HG02840 (cell line): Measurements from ENCODE around the gene PTPRD.
"Not testable (repeated sequence)": the region's sequence is repeated elsewhere in the genome, so short reads cannot be mapped to it uniquely, and the experiment has no call there.

Source experiments
- ATAC-seq: cut with Tn5 transposase; IDR thresholded peaks from one replicate; pipeline ENCODE4 v1.9.1; 2021; ENCODE audit warnings: mild to moderate bottlenecking, moderate library complexity, moderate number of reproducible peaks; ENCODE audit not compliant: unreplicated experiment, low FRiP score

PTPRD gene

GRCh38 chr9:9426454-9426853 lies 1186.3 kb downstream of the PTPRD start:
- ATAC-seq, result not testable (repeated sequence)

DNA sequence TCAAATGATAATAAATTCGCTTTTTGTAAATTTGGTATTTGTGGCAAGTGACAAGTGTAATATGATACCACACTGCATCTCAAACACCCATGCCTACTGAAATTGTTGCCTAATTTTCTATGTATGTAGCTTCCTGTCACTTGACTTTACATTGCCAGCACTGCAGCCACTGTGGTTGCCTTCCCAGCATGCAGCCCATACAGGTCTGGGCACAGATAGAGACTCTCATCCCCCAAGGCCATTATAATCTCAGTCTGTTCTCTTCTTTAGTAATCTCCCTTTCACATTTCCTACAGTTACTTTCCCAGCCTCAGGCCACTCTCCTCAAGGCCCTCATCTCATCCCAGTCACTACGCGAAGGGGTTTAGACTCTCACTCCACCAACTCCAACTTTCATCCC lies 1200.6 kb downstream of the PTPRD start:
- ATAC-seq, result no peak

DNA sequence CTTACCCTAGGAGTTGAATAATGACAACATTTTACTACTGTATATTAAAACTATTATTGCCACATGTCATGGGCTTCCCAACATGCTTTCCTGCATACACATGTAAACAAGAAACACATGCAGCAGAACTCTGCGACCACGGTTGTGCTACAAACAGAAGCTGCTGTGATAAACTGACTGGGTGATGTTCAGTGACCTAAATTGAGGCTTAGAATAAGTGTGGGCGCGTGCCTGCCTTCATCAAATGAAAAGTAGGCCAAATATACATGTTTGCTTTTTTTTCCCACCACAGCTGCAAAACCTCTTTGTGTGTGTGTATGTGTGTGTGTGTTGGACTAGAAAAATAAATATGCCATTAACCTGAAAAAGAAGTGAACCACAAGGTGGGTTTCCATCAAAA lies 1202.1 kb downstream of the PTPRD start:
- ATAC-seq, result no peak

DNA sequence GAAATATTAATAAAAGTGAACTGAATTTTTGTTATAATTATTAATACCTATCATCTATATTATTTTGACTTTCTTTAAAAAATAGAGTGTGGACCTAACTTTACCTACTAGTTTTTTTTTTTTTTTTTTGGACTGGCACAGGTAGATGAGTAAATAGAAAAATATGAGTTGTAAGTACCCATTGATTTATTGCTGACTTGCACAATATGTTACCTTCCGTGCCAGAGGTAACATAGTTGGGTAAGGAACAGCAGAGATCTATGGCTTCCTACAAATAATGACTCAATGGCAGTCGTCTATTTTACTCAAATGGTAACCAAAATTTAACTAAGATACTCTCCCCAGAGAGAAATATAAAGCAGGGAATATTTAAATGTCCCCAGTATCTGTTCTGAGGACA lies 1212.8 kb downstream of the PTPRD start:
- ATAC-seq, result no peak

GRCh38 chr9:9396518-9396917 lies 1216.3 kb downstream of the PTPRD start:
- no peak for ATAC-seq

DNA sequence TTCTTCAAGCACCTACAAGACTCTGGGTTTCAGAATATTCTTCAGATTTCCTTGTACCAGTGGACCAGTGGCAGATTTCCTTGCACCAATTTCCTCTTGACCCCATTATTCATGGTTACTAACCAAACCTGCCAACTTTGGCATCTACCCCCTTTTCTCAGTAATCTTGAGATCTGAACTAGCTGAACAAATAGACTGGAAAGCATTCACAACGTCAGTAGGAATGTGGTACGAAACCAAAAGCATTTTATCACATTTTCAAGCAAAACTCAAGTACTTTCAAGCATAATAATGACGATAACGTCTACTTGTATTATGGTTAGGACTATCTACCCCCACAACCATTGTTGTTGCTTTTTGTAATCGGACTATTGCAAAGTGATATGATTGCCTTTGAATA lies 1217.3 kb downstream of the PTPRD start:
- ATAC-seq, result no peak

GRCh38 chr9:9392755-9393154 lies 1220.0 kb downstream of the PTPRD start:
- no peak for ATAC-seq

DNA sequence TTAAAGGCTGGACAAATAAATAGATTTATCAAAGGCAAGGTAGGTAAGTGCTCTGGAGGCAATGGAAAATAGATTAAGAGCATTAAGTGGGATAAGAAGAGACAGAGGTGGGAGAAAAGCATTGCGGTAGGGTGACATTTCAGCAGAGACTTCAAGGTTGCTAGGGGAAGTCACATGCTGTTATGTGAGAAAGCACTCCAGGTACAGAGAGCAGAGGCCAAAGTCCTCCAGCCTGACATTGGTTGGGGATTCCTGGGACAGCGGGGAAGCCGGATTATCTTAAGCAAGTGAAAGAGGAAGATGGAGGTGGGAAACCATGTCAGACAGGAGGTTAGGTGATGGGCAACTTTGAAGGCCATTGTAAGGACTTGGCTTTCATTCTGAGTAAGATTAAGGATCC lies 1222.9 kb downstream of the PTPRD start:
- ATAC-seq, result no peak

GRCh38 chr9:9387511-9388115 lies 1225.2 kb downstream of the PTPRD start:
- ATAC-seq, result no peak

DNA sequence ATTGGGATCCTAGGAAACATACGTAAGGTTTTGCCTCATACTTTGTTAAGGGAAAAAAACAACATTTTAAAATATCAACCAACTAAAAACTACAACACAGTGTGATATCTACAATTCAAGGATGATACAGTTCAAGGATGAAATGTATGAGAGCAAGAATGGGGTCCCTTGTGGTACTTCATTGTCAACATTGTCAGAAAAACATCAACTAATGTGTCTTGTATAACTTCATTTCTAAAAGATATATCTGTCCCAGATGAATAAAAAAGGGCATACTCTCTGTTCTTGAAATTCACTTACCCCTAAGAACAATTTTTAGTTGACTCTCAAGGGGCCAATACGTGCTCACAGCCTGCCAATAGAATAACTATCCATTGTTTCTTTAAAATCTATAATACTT lies 1250.5 kb downstream of the PTPRD start:
- ATAC-seq, result no peak

GRCh38 chr9:9352877-9353481 lies 1259.8 kb downstream of the PTPRD start:
- ATAC-seq, result no peak

- no peak for ATAC-seq
Observed at GRCh38 chr9:9341203-9341602, 1271.6 kb downstream of the PTPRD start.

GRCh38 chr9:9337129-9337528 lies 1275.7 kb downstream of the PTPRD start:
- ATAC-seq, result no peak

DNA sequence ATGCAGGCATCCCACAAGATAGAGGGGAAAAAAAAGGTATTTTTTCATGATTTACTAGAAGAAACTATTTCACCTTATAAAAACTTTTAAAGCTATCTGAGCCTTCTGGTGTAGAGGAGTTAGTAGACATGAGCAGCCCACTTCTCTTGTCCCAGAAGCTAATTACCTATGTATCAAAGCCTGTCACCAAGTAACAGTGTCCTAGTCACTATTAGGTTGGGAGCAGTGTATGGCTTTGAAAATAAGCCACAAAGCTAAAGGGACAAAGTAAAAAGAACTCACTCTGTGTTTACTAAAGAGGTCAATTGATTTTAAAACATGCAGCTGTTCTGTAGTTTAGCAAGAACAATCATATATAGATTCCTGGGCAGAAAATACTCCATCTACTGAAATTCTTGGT lies 1286.1 kb downstream of the PTPRD start:
- no peak for ATAC-seq

DNA sequence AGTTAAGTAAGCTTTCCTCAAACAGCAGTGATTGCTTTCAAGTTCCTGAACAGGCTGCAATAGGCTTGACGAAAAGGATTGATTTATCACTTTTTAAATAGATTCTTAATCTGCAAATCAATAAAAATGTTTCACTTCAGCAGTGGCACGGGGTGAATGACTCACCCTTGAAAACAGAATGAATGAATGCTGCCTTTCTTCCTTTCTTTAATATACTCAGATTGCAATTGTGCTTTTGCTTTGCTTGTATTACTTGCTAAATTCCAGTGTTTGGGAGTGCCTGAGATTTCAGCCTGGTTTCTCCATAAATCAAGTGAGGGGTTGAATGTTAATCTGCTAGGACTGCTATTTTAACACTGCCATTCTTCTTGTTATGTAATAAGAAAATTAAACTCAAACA lies 1293.8 kb downstream of the PTPRD start:
- ATAC-seq, result no peak

DNA sequence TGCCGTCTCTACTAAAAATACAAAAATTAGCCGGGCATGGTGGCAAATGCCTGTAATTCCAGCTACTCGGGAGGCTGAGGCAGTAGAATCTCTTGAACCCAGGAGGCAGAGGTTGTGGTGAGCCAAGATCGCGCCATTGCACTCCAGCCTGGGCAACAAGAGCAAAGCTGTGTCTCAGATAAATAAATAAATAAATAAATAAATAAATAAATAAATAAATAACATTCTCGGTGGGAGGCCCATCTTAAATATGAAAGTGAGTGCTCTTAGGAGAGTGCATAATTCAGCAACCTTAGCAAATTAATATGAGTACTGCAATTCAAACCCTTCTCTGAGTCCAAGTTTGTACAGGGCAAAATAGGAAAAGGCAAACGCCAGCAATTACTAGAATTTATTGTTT lies 1302.1 kb downstream of the PTPRD start:
- not testable (repeated sequence) for ATAC-seq

- ATAC-seq, result no peak
Observed at GRCh38 chr9:9305600-9305999, 1307.2 kb downstream of the PTPRD start.

DNA sequence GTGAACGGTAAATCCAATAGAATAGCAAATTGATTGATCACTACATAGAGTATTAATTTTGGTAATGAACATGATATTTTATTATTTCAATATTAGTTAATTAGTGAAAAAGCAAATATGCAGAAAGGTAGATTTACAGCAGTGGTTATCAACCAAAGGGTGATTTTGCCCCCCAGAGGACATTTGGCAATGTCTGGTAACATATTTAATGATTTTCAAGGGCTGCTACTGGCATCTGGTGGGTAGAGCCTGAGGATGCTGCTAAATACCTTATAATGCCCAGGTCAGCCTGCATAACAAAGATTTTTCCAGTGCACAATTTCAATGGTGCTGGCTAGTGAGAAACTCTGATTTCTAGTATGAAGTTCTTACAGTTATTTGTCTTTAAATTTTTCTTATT lies 1313.7 kb downstream of the PTPRD start:
- ATAC-seq, result no peak

GRCh38 chr9:9286001-9286400 lies 1326.8 kb downstream of the PTPRD start:
- no peak for ATAC-seq

DNA sequence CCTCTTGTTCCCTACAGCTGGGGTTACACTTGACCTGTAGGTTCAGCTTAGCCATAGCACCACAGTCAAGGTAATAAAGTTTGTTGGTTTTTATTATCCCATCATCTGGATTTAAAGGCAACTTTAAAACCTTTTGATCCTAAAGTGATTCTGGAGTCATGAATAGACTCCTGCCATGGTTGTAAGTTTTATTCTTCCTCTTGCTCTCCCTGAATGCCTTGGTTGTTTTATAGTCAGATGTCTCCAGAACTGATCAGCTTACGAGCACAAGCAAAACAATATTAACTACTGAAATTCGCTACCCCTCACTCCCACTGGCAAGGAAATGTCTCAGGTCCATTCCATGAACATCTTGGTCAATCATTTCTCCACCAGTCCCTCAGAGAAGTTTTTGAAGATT lies 1328.6 kb downstream of the PTPRD start:
- no peak for ATAC-seq

DNA sequence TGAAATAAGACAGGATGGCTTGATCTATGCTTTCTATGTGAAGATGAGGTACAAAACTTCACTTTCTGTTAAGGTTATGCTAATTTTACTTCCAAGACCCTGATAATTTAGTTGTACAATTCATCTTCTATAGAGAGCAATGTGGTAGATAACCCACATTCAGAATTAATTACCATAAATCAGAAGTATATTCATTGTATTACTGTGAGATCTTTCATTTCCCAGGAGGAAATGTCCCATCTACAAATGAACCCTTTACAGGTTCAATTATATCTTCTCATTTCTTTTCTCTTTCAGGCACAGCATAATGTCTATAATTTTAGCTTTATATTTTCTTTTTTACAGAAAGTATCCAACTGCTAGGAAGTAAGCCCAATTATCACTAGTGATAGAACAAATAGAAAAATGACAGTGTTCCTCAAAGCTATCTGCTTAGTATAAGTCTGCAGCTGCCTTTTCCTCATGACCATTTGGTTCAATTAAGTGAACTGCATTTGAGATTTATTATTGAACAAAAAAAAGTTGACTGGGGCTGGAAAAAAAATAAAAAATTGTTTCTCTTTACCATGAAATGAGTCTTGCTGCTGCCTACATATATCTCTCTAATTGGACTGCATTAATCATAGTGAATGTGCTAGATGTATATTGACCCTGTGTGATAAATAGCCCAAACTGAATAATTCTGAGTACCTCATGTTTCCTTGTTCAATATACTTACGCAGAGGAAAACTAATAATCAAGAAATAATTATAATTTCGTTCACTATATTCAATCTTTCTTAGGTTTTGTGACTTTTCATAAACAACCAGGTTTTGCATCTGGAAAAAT lies 1329.4 kb downstream of the PTPRD start:
- ATAC-seq, result no peak

DNA sequence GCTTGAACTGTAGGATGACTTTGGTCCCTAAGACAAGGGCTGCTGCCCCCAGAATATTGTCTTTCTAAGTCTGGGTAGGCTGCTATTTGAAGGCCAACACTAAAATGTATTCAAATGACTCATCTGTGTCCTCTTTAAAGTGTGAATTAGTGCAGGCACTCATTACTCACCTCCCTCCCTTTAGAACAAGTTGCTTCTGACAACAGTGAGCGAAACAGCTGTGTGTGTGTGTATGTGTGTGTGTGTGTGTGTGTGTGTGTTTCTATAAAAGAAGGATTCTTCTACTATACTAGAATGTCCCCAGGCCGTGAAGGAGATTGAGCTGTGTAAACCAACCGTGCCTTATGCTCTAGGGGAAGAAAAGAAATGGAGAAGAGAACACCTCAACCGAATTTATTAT lies 1337.2 kb downstream of the PTPRD start:
- no peak for ATAC-seq
